ENCODE measurements around the gene CMIP.

DNA sequence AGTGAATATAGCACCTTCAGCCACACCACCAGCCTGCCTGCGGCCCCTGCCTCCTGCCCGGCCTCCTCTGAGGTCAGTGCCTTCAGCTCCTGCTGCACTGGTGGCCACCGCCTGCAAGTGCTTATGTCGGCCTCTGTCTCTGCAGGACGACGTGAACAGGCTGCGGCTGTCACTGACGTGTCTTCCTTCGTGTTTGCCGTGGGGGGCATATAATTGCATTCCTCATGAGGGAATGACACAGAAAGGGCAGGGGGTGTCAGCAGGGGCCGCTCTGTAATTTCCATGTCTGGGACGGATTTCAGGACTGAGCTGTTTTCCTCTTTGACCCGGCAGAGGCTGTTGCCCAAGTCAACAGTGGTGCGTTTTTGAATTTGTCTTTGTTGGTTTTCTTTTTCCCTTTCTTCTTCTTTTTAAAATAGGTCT is 28.5 kb downstream of the CMIP start:
- TF ChIP-seq, protein P1, sequence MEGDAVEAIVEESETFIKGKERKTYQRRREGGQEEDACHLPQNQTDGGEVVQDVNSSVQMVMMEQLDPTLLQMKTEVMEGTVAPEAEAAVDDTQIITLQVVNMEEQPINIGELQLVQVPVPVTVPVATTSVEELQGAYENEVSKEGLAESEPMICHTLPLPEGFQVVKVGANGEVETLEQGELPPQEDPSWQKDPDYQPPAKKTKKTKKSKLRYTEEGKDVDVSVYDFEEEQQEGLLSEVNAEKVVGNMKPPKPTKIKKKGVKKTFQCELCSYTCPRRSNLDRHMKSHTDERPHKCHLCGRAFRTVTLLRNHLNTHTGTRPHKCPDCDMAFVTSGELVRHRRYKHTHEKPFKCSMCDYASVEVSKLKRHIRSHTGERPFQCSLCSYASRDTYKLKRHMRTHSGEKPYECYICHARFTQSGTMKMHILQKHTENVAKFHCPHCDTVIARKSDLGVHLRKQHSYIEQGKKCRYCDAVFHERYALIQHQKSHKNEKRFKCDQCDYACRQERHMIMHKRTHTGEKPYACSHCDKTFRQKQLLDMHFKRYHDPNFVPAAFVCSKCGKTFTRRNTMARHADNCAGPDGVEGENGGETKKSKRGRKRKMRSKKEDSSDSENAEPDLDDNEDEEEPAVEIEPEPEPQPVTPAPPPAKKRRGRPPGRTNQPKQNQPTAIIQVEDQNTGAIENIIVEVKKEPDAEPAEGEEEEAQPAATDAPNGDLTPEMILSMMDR (conservative IDR thresholded peaks at IDR 0.05; ENCODE audit: low read length) = no peak
- no peak for TF ChIP-seq EZH2phosphoT487 (IDR thresholded peaks at IDR 0.05; ENCODE audit: borderline replicate concordance)

All from Loucy (cell line).